IMR-90 (cell line): ENCODE results near the gene TTC28. TPM values are rescaled to one million over a fixed set of nuclear protein-coding genes. Genes with fewer than 3 reads are reported as not detected.
A peak's percentile ranks its signal among the peaks of the same experiment; 100 is the strongest.

Source experiments
- ATAC-seq: fragments of 200-7000 bp; cut with Tn5 transposase; 2 replicates; pipeline ENCODE4 v1.9.1; 2020; ENCODE audit warnings: low read depth, mild to moderate bottlenecking, moderate library complexity
- BruUV-seq: library from RNA; stranded (reverse); fragments of 400-500 nt; replicated peaks from 2 replicates; lab custom pipeline; 2021; lab: Mats Ljungman, UMichigan
- CTCF ChIA-PET: fragments of 300-600 bp; formaldehyde crosslinking; extraction: SDS; loops from one replicate; lab custom pipeline; 2021; ENCODE audit warnings: antibody characterized with exemption; lab: Yijun Ruan, JAX
- POLR2A ChIA-PET: fragments of 300-600 bp; sonication (Branson Sonifier 250); formaldehyde crosslinking; loops from one replicate; lab custom pipeline; 2022; ENCODE audit warnings: antibody characterized with exemption; ENCODE audit not compliant: unreplicated experiment; lab: Charles Lee
- DNase-seq: peaks from one replicate; pipeline ENCODE4 v3.0.0; 2013
- H2AFZ ChIP-seq: replicated peaks from 2 replicates; pipeline ENCODE3; 2013; ENCODE audit warnings: low read length, mild to moderate bottlenecking; ENCODE audit not compliant: poor library complexity
- H2AK5ac ChIP-seq: 2 replicates; pipeline ENCODE4 v1.6.1; 2013; ENCODE audit warnings: low read depth, low read length, inconsistent platforms
- H2AK9ac ChIP-seq: replicated peaks from 2 replicates; pipeline ENCODE3; 2013; ENCODE audit warnings: mild to moderate bottlenecking, low read depth, low read length, moderate library complexity; ENCODE audit not compliant: poor library complexity
- H2BK120ac ChIP-seq: 2 replicates; pipeline ENCODE4 v1.6.1; 2013; ENCODE audit warnings: low read depth, low read length, inconsistent platforms
- H2BK15ac ChIP-seq: 3 replicates; pipeline ENCODE4 v1.6.1; 2013; ENCODE audit warnings: low read depth, low read length, inconsistent platforms
- H2BK20ac ChIP-seq: 2 replicates; pipeline ENCODE4 v1.6.1; 2013; ENCODE audit warnings: low read depth, mild to moderate bottlenecking, inconsistent platforms, low read length, moderate library complexity
- H2BK5ac ChIP-seq: 2 replicates; pipeline ENCODE4 v1.6.1; 2013; ENCODE audit warnings: mild to moderate bottlenecking, low read depth, low read length, inconsistent platforms; ENCODE audit not compliant: poor library complexity, severe bottlenecking
- H3K14ac ChIP-seq: replicated peaks from 2 replicates; pipeline ENCODE4 v1.6.1; 2013; ENCODE audit warnings: low read depth, low read length, inconsistent platforms
- H3K18ac ChIP-seq: 2 replicates; pipeline ENCODE4 v1.6.1; 2013; ENCODE audit warnings: low read depth, low read length, control low read depth
- H3K23ac ChIP-seq: 2 replicates; pipeline ENCODE4 v1.6.1; 2013; ENCODE audit warnings: low read depth, low read length, inconsistent platforms
- H3K27ac ChIP-seq: 2 replicates; pipeline ENCODE4 v1.5.1; 2013; ENCODE audit warnings: mild to moderate bottlenecking, control low read depth, low read length; ENCODE audit not compliant: insufficient read depth
- H3K27me3 ChIP-seq: 2 replicates; pipeline ENCODE4 v1.6.1; 2013; ENCODE audit warnings: low read length; ENCODE audit not compliant: control insufficient read depth, insufficient read depth
- H3K36me3 ChIP-seq: 2 replicates; pipeline ENCODE4 v1.6.1; 2013; ENCODE audit warnings: low read length, mixed read lengths; ENCODE audit not compliant: control insufficient read depth, insufficient read depth
- H3K4ac ChIP-seq: 2 replicates; pipeline ENCODE4 v1.6.1; 2013; ENCODE audit warnings: low read depth, low read length, inconsistent platforms
- H3K4me1 ChIP-seq: 2 replicates; pipeline ENCODE4 v1.6.1; 2013; ENCODE audit warnings: low read length, mixed read lengths; ENCODE audit not compliant: control insufficient read depth, insufficient read depth
- H3K4me2 ChIP-seq: 2 replicates; pipeline ENCODE4 v1.6.1; 2013; ENCODE audit warnings: low read depth, mild to moderate bottlenecking, control low read depth, low read length, moderate library complexity
- H3K4me3 ChIP-seq: 2 replicates; pipeline ENCODE4 v1.5.1; 2013; ENCODE audit warnings: low read depth, mild to moderate bottlenecking, control low read depth, low read length, moderate library complexity; ENCODE audit not compliant: insufficient read depth
- H3K56ac ChIP-seq: 2 replicates; pipeline ENCODE4 v1.6.1; 2013; ENCODE audit warnings: low read length, inconsistent platforms; ENCODE audit not compliant: insufficient read depth; ENCODE audit errors: extremely low read depth
- H3K79me1 ChIP-seq, 2 experiments: 2 replicates each; pipeline ENCODE4 v1.6.1; 2013; ENCODE audit warnings: low read length in 2 of 2, inconsistent platforms in 1 of 2, low read depth in 1 of 2
- H3K9ac ChIP-seq: 2 replicates; pipeline ENCODE4 v1.6.1; 2013; ENCODE audit warnings: low read depth, low read length, control low read depth
- H3K9me1 ChIP-seq: 2 replicates; pipeline ENCODE4 v1.6.1; 2013; ENCODE audit warnings: low read length, inconsistent platforms; ENCODE audit not compliant: insufficient read depth
- H3K9me3 ChIP-seq: 2 replicates; pipeline ENCODE4 v1.6.1; 2013; ENCODE audit warnings: low read length; ENCODE audit not compliant: control insufficient read depth, insufficient read depth
- H4K20me1 ChIP-seq: 2 replicates; pipeline ENCODE4 v1.6.1; 2013; ENCODE audit warnings: low read length, inconsistent platforms; ENCODE audit not compliant: insufficient read depth
- H4K5ac ChIP-seq: 2 replicates; pipeline ENCODE4 v1.6.1; 2013; ENCODE audit warnings: mild to moderate bottlenecking, low read depth, low read length, control low read depth
- H4K8ac ChIP-seq, 2 experiments: 2 replicates each; pipeline ENCODE4 v1.6.1; 2013; ENCODE audit warnings: low read depth in 2 of 2, low read length in 2 of 2, control low read depth in 1 of 2, inconsistent platforms in 1 of 2
- H4K91ac ChIP-seq: 2 replicates; pipeline ENCODE4 v1.6.1; 2013; ENCODE audit warnings: low read depth, low read length, inconsistent platforms; ENCODE audit not compliant: insufficient read depth
- CTCF ChIP-seq: conservative IDR thresholded peaks from 2 replicates; pipeline ENCODE4 v1.5.1; 2012; ENCODE audit warnings: mild to moderate bottlenecking, low read depth, low read length, improper control_type of control experiment
- ELK1 ChIP-seq: fragments of 150-350 bp; IDR thresholded peaks from 2 replicates; pipeline ENCODE4 v1.6.1; 2016; ENCODE audit warnings: low read depth, mild to moderate bottlenecking, low read length, moderate library complexity, borderline replicate concordance
- RAD21 ChIP-seq: IDR thresholded peaks from 2 replicates; pipeline ENCODE4 v1.6.1; 2012; ENCODE audit warnings: low read length, improper control_type of control experiment
- WGBS, 2 experiments: methylation state at CpG; one replicate each; pipeline versions ENCODE4 v1.1.5 to v1.1.7; 2013; ENCODE audit warnings: missing lambda C conversion rate in 2 of 2; ENCODE audit not compliant: insufficient read length in 1 of 2; ENCODE audit errors: extremely low coverage in 2 of 2; 5-methylcytosine and 5-hydroxymethylcytosine counted together
- dilution Hi-C: fragments of 300-500 bp; cut with HindIII; formaldehyde crosslinking; loops from one replicate; pipeline ENCODE4 v1.14.3; 2018; ENCODE audit warnings: low sequenced_read_pairs; ENCODE audit not compliant: unreplicated experiment
- in situ Hi-C: fragments of 300-500 bp; cut with MboI; formaldehyde crosslinking; loops from 3 replicates; pipeline ENCODE4 v1.14.3; 2019; ENCODE audit warnings: low sequenced_read_pairs, inconsistent platforms, mixed read lengths
- intact Hi-C: fragments of 100-400 bp; cut with micrococcal nuclease; formaldehyde crosslinking; loops from 2 replicates; pipeline ENCODE4 v1.10.0; 2022
- polyA plus RNA-seq, 3 experiments: library from polyadenylated mRNA; depleted of rRNA; stranded (reverse); fragments of >200 nt; gene quantifications; 2 replicates each; pipeline ENCODE4 v1.2.3, GENCODE V29; 2012; ENCODE audit warnings: low replicate concordance in 1 of 3
- total RNA-seq: library from RNA; depleted of rRNA; stranded (reverse); fragments of >200 nt; gene quantifications from 2 replicates; pipeline ENCODE4 v1.2.3, GENCODE V29; 2012

Gene TTC28
- total and polyA plus RNA-seq, 2 of the 4 experiments (the other 2 are of a cell fraction) = 5.6 to 13.3 TPM

GRCh38 chr22:27937453-27937852 is 742.2 kb downstream of the TTC28 start:
- ATAC-seq (no peak), DNase-seq (no peak)
- Histone ChIP-seq H3K9me1 (no peaks in the 10 kb centered on the region), H4K8ac (no peak overlapping the region), H3K4me1 (no peaks in the 10 kb centered on the region), H2BK120ac (no peak overlapping the region), H2AK5ac (no peak overlapping the region), H3K27ac (no peak overlapping the region), H2BK15ac (no peak overlapping the region), H2BK20ac (no peak overlapping the region), H2AFZ (no peak overlapping the region), H4K91ac (no peak overlapping the region), H3K14ac (no peak overlapping the region), H3K9me3 (no peaks in the 10 kb centered on the region), H4K5ac (no peak overlapping the region), H3K9ac (no peak overlapping the region), H2BK5ac (no peak overlapping the region), H3K23ac (no peak overlapping the region), H3K4me3 (no peak overlapping the region), H3K79me1 (no peaks in the 10 kb centered on the region), H3K27me3 (no peaks in the 10 kb centered on the region), H3K56ac (no peak overlapping the region), H3K4ac (no peak overlapping the region), H3K36me3 (peaks cover 1% of the 10 kb centered on the region; the same call in 1 of the 2 replicates), H3K18ac (no peak overlapping the region), H4K20me1 (no peaks in the 10 kb centered on the region), H2AK9ac (no peak overlapping the region), H3K4me2 (no peak overlapping the region)
- dilution Hi-C loops (no loop called here), intact Hi-C loops (no loop called here), in situ Hi-C loops (no loop called here)
- ChIA-PET CTCF (interaction anchor here (0.5 to 0.7 kb wide), 2 partner anchors 10 to 1280 kb away, joined by 3 to 4 read pairs; no protein-coding TSS in a partner anchor), POLR2A (interaction anchor here (1.6 kb wide), 1 partner anchor 18 kb away, joined by 3 read pairs; the partner anchor contains the start of gene PITPNB)
- TF ChIP-seq ELK1 = no peak
- TF ChIP-seq RAD21 = 0 out of 2 replicates have a peak, but pooled peaks have one; percentile 6
- TF ChIP-seq CTCF = peak; percentile 19; the same call in 1 of the 2 replicates
- BruUV-seq = no TSS peak
- WGBS, 2 experiments = no CpG with 5 or more reads among the region's 2 CpGs
